Fibroblast of pulmonary artery (primary cell): Measurements from ENCODE around the gene RBBP6.
A peak's percentile ranks its signal among the peaks of the same experiment; 100 is the strongest.

Source experiments
- DNase-seq: peaks from one replicate; pipeline ENCODE4 v3.0.0-alpha.2; 2010; ENCODE audit warnings: low read depth
- H3K4me3 ChIP-seq: replicated peaks from 2 replicates; pipeline ENCODE4 v1.5.1; 2011; ENCODE audit warnings: low read depth, mild to moderate bottlenecking, control low read depth, low read length, moderate library complexity
- TF ChIP-seq, protein P1 (sequence below): IDR thresholded peaks from 2 replicates; pipeline ENCODE4 v1.5.1; 2011; ENCODE audit warnings: mild to moderate bottlenecking, control low read depth, low read length, inconsistent platforms; ENCODE audit errors: missing control alignments

RBBP6 gene

DNA sequence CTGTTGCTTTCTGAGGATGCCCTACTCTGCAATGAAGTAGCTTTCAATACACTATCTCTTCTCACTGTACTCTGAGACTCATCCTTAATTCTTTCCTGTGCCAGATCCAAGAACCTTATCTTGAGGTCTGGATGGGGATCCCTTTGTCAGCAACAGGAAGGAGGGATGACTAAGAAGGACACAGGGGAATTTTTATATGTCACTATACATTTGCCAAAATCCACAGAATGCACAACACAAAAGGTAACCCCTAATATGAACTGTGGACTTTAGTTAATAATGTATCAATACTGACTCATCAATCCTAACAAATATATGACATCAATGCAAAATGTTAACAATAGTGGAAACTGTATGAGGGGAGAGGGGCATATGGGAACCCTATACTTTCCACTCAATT is 4.7 kb upstream of the RBBP6 start:
- TF ChIP-seq, protein P1, sequence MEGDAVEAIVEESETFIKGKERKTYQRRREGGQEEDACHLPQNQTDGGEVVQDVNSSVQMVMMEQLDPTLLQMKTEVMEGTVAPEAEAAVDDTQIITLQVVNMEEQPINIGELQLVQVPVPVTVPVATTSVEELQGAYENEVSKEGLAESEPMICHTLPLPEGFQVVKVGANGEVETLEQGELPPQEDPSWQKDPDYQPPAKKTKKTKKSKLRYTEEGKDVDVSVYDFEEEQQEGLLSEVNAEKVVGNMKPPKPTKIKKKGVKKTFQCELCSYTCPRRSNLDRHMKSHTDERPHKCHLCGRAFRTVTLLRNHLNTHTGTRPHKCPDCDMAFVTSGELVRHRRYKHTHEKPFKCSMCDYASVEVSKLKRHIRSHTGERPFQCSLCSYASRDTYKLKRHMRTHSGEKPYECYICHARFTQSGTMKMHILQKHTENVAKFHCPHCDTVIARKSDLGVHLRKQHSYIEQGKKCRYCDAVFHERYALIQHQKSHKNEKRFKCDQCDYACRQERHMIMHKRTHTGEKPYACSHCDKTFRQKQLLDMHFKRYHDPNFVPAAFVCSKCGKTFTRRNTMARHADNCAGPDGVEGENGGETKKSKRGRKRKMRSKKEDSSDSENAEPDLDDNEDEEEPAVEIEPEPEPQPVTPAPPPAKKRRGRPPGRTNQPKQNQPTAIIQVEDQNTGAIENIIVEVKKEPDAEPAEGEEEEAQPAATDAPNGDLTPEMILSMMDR = no peak
- no peak for DNase-seq
- no peak overlapping the region for H3K4me3 ChIP-seq

GRCh38 chr16:24535827-24536226 is 3.5 kb upstream of the RBBP6 start:
- no peak for DNase-seq
- H3K4me3 ChIP-seq = no peak overlapping the region
- TF ChIP-seq, protein P1 = no peak

GRCh38 chr16:24536671-24537070 is 2.7 kb upstream of the RBBP6 start:
- DNase-seq = no peak
- no peak overlapping the region for H3K4me3 ChIP-seq
- TF ChIP-seq, protein P1 = no peak

- peak; percentile 31 for DNase-seq
- TF ChIP-seq, protein P1 = no peak
- no peak overlapping the region for H3K4me3 ChIP-seq
Measured at GRCh38 chr16:24537474-24538337, 1.7 kb upstream of the RBBP6 start.

GRCh38 chr16:24538756-24539294 is 541 bp upstream of the RBBP6 start:
- TF ChIP-seq, protein P1 = peak; percentile 31

DNA sequence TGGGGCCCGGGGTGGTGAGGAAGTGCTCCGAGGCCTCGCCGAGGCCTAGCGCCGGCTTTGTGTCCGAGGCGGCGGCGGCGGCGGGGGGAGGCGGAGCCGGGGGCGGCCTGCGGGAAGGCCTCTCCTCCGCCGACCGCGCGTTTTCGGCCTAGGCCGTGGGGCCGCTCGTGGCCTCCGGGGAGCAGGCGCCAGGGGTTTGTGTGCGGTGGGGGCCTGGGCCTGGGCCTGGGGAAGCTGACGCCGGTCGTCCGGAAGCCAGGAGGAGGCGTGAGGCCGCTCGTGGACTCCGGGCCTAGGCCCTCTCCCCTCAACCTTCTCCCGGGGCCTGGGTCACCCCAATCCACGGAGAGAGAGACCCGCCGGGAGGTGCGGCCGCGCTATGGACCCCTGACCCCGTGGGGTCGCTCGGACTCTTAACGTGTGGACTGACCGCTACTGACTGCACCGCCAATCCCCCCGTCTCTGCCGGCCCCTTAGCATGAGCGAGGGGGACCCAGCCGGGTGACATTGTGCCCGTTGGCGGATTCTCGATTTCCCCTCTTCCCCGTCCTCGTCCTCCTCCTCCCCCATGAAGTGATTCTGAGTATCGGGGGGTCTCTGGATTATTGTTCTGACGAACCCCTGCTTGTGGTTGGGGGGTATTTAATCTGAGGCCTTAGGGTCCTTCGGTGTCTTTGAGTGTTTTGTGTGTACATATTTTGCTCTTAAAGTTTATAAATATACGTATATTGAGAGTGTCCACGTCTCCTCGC is 660 bp downstream of the RBBP6 start:
- peak; percentile 39 for DNase-seq
- TF ChIP-seq, protein P1 = no peak
- H3K4me3 ChIP-seq = peak overlapping the region; percentile 94

More at GRCh38 chr16:24538756-24539294, 541 bp upstream of the RBBP6 start:
- H3K4me3 ChIP-seq = peak overlapping the region; percentile 94
- DNase-seq = no peak
